NB4 (cell line): ENCODE data around the gene LPP.

Source experiments
- CTCF ChIP-seq: IDR thresholded peaks from one replicate; pipeline ENCODE4 v1.5.1; 2012; ENCODE audit warnings: low read depth, low read length
- MYC ChIP-seq: IDR thresholded peaks from 2 replicates; pipeline ENCODE4 v1.6.1; 2011; ENCODE audit warnings: low read depth, low read length
- POLR2A ChIP-seq: IDR thresholded peaks from 2 replicates; pipeline ENCODE4 v1.6.1; 2011; ENCODE audit warnings: mild to moderate bottlenecking; ENCODE audit not compliant: insufficient read length; ENCODE audit errors: extremely low read depth

GRCh38 chr3:188505151-188505550, 351.2 kb downstream of the LPP start:
- no peak for TF ChIP-seq POLR2A
- no peak for TF ChIP-seq CTCF
- TF ChIP-seq MYC = no peak
